Activated T-cell treated with anti-CD3 and anti-CD28 coated beads, Interleukin-2, amount 50 U/mL, for 48 hours (primary cell): ENCODE measurements around the gene NOXA1.
"Not testable (repeated sequence)": the region's sequence is repeated elsewhere in the genome, so short reads cannot be mapped to it uniquely, and the experiment has no call there.

ENCODE experiments used
- DNase-seq, 2 experiments: peaks; one replicate each; pipeline ENCODE4 v3.0.0-alpha.2; 2020

The NOXA1 gene

DNA sequence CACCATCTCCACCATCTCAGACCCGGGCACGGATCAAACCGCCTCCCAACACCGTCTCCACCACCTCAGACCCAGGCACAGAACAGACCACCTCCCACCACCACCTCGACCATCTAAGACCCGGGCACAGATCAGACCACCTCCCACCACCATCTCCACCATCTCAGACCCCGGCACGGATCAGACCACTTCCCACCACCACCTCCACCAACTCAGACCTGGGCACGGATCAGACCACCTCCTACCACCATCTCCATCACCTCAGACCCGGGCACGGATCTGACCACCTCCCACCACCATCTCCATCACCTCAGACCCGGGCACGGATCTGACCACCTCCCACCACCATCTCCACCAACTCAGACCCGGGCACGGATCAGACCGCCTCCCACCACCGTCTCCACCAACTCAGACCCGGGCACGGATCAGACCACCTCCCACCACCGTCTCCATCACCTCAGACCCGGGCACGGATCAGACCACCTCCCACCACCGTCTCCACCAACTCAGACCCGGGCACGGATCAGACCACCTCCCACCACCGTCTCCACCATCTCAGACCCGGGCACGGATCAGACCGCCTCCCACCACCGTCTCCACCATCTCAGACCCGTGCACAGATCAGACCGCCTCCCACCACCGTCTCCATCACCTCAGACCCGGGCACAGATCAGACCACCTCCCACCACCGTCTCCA is 43.3 kb downstream of the NOXA1 start:
- DNase-seq: not testable (repeated sequence)

GRCh38 chr9:137467161-137467581 is 44.0 kb downstream of the NOXA1 start:
- DNase-seq: no peak

DNA sequence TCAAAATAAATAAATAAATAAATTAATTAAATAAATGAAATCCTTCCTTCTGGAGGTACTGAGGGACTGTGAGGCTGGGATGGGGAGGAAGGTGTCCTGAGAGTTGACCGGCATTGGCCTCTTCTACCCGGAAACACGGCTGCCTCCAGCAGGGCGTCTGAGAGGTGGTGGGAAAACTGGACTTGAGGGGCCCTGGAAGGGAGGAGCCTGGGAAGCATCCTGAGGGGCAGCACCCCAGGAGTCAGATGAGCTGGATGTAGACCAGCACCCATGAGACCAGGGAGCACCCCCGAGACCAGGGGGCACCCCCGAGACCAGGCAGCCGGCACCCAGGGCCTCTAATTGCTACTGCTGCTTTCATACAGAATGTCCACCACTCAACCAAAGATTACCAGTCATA is 44.7 kb downstream of the NOXA1 start:
- no peak for DNase-seq

GRCh38 chr9:137470785-137471184 is 47.6 kb downstream of the NOXA1 start:
- no peak for DNase-seq

DNA sequence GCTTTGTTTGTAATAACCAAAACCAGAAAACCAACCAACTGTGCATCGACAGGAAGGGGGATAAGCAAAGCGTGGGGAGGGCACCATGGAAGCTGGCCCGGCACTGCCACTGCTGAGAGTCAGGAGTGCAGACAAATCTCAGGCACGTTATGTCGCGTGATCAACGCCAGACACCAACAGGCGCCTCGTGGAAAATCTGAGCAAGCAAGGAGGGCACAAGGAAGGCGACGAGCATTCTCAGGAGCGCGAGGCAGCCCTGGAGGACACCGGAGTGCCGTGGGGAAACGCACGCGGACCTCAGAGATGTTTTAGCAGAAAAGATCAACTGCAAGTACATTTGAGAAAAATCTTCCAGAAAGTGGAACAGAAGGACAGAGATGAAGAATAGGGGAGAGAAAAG is 51.1 kb downstream of the NOXA1 start:
- DNase-seq: no peak

DNA sequence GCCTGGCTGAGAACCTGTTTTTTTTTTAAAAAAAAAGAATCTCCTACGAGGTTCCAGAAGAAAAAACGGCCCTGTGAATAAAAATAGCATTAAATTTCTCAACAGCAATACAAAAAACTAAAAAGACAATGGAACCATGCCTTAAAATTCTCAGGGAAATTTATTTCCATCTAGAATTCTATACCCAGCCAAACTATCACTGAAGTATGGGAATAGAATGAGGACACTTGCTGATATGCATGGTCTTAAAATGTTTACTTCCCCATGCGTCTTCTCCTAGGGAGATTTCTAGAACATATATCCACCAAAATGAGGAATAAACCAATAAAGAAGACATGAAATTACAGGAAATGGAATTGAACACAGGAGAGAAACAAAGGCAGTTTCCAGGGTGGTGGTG is 52.5 kb downstream of the NOXA1 start:
- no peak for DNase-seq

DNA sequence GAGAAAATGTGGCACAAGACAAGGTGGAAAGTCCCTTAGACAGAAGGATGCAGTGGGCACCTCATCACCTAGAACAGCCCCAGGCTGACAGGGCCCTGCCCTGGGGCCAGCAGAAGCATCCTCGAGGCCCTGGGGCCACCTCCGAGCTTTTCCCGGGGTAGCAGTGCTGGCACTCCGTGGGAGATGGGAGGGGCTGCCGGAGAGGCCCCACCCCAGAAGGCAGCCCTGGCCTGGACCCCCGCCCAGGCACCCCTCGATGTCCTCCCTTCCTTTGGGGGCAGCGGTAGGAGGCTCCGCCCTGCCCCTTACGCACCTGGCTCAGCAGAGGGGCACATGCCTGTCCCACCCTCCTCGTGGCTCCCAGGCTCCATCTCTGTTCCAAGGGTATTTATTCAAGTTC is 53.7 kb downstream of the NOXA1 start:
- no peak for DNase-seq

DNA sequence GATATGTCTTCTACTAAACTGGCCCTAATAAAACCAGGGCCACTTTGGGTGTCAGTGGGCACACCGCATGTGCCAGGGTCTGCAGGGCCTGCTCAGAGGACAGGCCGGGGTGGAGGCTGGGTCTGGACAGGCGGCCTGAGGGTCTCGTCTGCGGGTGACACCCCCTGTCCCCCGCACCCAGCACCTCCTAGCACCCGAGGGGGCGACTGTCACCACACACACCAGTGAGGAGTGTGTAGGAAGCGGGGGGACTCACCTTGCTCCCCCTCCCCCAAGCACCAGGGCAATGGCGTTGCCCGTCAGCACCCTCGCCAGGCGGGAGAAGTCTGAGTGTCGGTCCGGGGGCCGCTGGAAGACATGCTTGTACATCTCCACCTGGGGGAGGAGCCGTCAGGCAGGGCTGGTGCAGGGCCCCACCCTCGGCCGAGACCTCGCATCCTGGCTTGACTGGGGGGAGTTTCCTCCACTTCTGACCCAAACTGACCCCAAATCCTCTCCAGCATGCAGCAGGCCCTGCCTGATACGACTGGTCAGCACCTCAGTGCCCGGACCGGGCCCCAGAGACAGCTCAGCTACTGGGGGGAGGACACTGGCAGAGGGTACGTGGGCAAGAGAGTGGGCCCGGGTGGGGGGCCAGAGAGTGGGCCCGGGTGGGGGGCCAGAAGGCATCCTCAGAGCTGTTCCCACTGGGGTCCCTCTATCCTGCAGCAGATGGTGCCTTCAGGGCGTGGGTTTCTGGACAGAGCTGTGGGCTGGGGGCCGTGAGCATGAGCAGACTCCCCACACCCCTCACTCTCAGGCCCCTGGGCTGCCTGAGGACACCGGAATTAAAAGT is 54.8 kb downstream of the NOXA1 start:
- DNase-seq: no peak

- no peak for DNase-seq
Observed at GRCh38 chr9:137478613-137478961, 55.4 kb downstream of the NOXA1 start.

- DNase-seq: no peak
Observed at GRCh38 chr9:137478962-137479861, 56.0 kb downstream of the NOXA1 start.

DNA sequence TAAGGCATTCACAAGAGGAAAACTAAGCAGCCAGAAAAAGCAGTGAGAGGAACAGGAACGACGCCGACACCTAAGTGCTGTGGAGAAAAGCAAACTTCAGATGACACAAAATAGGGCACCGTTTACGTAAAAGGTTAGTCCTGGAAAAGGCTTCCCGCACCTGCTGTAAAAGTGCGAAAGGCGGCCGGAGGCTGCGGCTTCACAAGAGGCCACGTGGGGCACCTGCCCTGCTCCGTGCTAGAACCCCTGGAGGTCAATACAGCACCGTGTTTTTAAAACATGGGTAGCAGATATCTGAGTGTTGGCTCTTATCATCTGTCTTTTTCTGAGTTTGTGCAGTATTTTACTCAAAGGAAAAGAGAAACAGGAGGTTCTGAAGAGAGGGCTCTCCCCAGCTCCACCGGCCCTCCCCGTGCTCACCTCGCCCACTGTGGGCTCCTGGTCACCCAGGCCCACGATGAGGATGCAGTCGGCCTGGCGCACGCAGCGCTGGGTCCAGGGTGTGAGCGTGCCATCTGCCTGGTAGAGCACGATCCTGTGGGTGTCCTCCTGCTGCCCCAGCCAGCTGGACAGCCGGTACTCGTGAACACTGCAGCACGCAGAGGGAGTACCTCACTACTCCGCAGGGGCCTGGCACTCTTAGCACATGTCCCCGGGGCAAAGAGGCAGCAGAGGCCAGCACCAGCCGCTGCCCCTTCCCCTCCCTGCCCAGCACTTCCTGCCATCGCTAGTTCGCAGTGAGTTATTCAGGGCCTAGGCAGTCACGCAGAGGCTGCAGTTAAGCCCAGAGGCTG is 56.9 kb downstream of the NOXA1 start:
- no peak for DNase-seq

- DNase-seq: no peak
Observed at GRCh38 chr9:137480686-137481683, 57.8 kb downstream of the NOXA1 start.

DNA sequence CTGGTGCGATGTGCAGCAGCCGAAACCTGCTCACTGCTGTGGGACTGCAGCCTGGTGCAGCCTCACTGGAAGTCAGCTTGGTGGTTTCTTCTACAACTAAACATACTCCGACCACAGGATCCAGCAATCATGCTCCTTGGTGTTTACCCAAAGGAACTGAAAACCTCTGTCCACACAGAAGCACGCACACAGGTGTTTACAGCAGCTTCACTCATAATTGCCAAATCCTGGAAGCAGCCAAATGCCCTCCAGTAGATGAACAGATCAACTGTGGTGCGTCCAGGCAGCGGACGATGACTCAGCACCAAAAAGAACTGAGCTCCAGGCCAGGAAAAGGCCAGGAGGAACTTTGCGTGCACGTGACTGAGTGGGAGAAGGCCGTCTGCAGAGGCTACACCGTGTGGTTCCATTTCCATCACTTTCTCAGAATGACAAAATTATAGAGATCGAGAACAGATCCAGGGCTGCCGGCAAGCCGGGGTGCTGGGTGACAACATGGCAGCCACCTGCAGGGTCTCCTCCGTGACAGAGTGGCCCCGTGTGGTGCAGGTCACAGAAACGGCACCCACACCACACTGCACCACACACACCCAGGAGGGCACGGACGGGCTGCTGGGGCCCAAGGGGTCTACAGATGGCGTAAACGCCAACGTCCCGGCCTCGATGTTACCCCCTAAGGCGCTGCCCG is 59.0 kb downstream of the NOXA1 start:
- DNase-seq: no peak
